GM23248 (cell line): ENCODE data around the gene FHOD3. TPM values are rescaled to one million over a fixed set of nuclear protein-coding genes. Genes with fewer than 3 reads are reported as not detected.

Source experiments
- DNase-seq: peaks from one replicate; pipeline ENCODE4 v3.0.0-alpha.2; 2015
- H2AFZ ChIP-seq: fragments of 200-600 bp; sonication (generic); 2 replicates; pipeline ENCODE4 v1.6.1; 2016; ENCODE audit warnings: antibody characterized with exemption
- H3F3A ChIP-seq: fragments of 200-600 bp; sonication (generic); 2 replicates; pipeline ENCODE4 v1.6.1; 2016; ENCODE audit warnings: mild to moderate bottlenecking, antibody characterized with exemption, mixed run types; ENCODE audit not compliant: insufficient read depth
- H3K27ac ChIP-seq: fragments of 200-600 bp; sonication (generic); 2 replicates; pipeline ENCODE4 v1.5.1; 2016; ENCODE audit warnings: mild to moderate bottlenecking
- H3K27me3 ChIP-seq: fragments of 200-600 bp; sonication (generic); replicated peaks from 2 replicates; pipeline ENCODE4 v1.6.1; 2016; ENCODE audit warnings: mild to moderate bottlenecking; ENCODE audit not compliant: insufficient read depth
- H3K36me3 ChIP-seq: fragments of 200-600 bp; sonication (generic); 2 replicates; pipeline ENCODE4 v1.6.1; 2016; ENCODE audit warnings: low read depth, mild to moderate bottlenecking
- H3K4me1 ChIP-seq: fragments of 200-600 bp; sonication (generic); 2 replicates; pipeline ENCODE4 v1.6.1; 2016; ENCODE audit warnings: mild to moderate bottlenecking; ENCODE audit not compliant: insufficient read depth
- H3K4me2 ChIP-seq: fragments of 200-600 bp; sonication (generic); one replicate; pipeline ENCODE4 v1.6.1; 2016; ENCODE audit warnings: mild to moderate bottlenecking; ENCODE audit not compliant: unreplicated experiment
- H3K4me3 ChIP-seq: fragments of 200-600 bp; sonication (generic); 2 replicates; pipeline ENCODE4 v1.5.1; 2016; ENCODE audit warnings: mild to moderate bottlenecking
- H3K79me2 ChIP-seq: fragments of 200-600 bp; sonication (generic); 2 replicates; pipeline ENCODE4 v1.6.1; 2016; ENCODE audit warnings: mild to moderate bottlenecking; ENCODE audit not compliant: insufficient read depth
- H3K9ac ChIP-seq: fragments of 200-600 bp; sonication (generic); 2 replicates; pipeline ENCODE4 v1.6.1; 2016; ENCODE audit warnings: mild to moderate bottlenecking
- H3K9me2 ChIP-seq: fragments of 200-600 bp; sonication (generic); 2 replicates; pipeline ENCODE4 v1.6.1; 2016; ENCODE audit warnings: mixed run types, mild to moderate bottlenecking, moderate library complexity; ENCODE audit not compliant: insufficient read depth
- H3K9me3 ChIP-seq: fragments of 200-600 bp; sonication (generic); one replicate; pipeline ENCODE4 v1.6.1; 2017; ENCODE audit warnings: low read depth
- H4K20me1 ChIP-seq: fragments of 200-600 bp; sonication (generic); 2 replicates; pipeline ENCODE4 v1.6.0; 2016; ENCODE audit not compliant: insufficient read depth
- EZH2 ChIP-seq: fragments of 200-600 bp; sonication (generic); IDR thresholded peaks from 2 replicates; pipeline ENCODE4 v1.6.1; 2018; ENCODE audit warnings: antibody characterized with exemption, mild to moderate bottlenecking; ENCODE audit not compliant: insufficient read depth, poor library complexity, severe bottlenecking
- EZH2phosphoT487 ChIP-seq: fragments of 200-600 bp; sonication (generic); IDR thresholded peaks from 2 replicates; pipeline ENCODE4 v1.6.1; 2018; ENCODE audit warnings: antibody characterized with exemption, moderate library complexity, mild to moderate bottlenecking, low read depth; ENCODE audit not compliant: insufficient read depth
- WGBS, 2 experiments: methylation state at CpG; one replicate each; pipeline ENCODE4 v1.1.6; 2015 to 2017; ENCODE audit warnings: low lambda C conversion rate in 2 of 2, low coverage in 1 of 2; ENCODE audit errors: missing lambda C conversion rate in 2 of 2; 5-methylcytosine and 5-hydroxymethylcytosine counted together
- in situ Hi-C: fragments of 300-500 bp; cut with MboI; formaldehyde crosslinking; loops from 2 replicates; pipeline ENCODE4 v1.15.0; 2020
- polyA plus RNA-seq: library from polyadenylated mRNA; unstranded; fragments of >200 nt; fragmentation: Nextera tagmentation; extraction: Ambion mirVana; gene quantifications from 2 replicates; pipeline ENCODE4 v1.2.1, GENCODE V29; 2016
- total RNA-seq: library from RNA; depleted of rRNA; stranded (reverse); fragments of >200 nt; shearing (Covaris generic); gene quantifications from 2 replicates; pipeline ENCODE4 v1.2.3, GENCODE V29; 2014

FHOD3 gene
- total and polyA plus RNA-seq, 2 experiments from 2014 or later = 1.6 to 10.1 TPM

GRCh38 chr18:36436387-36436786, 138.9 kb downstream of the FHOD3 start:
- in situ Hi-C loops = no loop called here
- no peaks in the 10 kb centered on the region for H3K79me2 ChIP-seq
- H3K9ac ChIP-seq = no peak overlapping the region
- H4K20me1 ChIP-seq = no peaks in the 10 kb centered on the region
- H3K27ac ChIP-seq = no peak overlapping the region
- peaks cover 26% of the 10 kb centered on the region for H3F3A ChIP-seq
- DNase-seq = no peak
- no peak overlapping the region for H3K4me3 ChIP-seq
- no peaks in the 10 kb centered on the region for H3K36me3 ChIP-seq
- H3K4me2 ChIP-seq = no peak overlapping the region
- H3K4me1 ChIP-seq = peaks cover 24% of the 10 kb centered on the region
- TF ChIP-seq EZH2 = no peak
- no peak for TF ChIP-seq EZH2phosphoT487
- WGBS, 2 experiments = 97% methylated on average over 5 of the region's 5 CpGs
- H3K9me3 ChIP-seq = no peaks in the 10 kb centered on the region
- no peaks in the 10 kb centered on the region for H3K9me2 ChIP-seq
- H3K27me3 ChIP-seq = no peaks in the 10 kb centered on the region
- no peak overlapping the region for H2AFZ ChIP-seq

- no peaks in the 10 kb centered on the region for H3K9me3 ChIP-seq
- no peaks in the 10 kb centered on the region for H3K36me3 ChIP-seq
- H3K79me2 ChIP-seq = 0 out of 2 replicates have a peak, but pooled peaks cover 12% of the 10 kb centered on the region
- no peaks in the 10 kb centered on the region for H3K27me3 ChIP-seq
- H2AFZ ChIP-seq = no peak overlapping the region
- no peak for TF ChIP-seq EZH2phosphoT487
- no peak for TF ChIP-seq EZH2
- no peaks in the 10 kb centered on the region for H3K9me2 ChIP-seq
- WGBS, 2 experiments = 51% methylated on average over 2 of the region's 2 CpGs
- no peak overlapping the region for H3K9ac ChIP-seq
- in situ Hi-C loops = no loop called here
- H4K20me1 ChIP-seq = no peaks in the 10 kb centered on the region
- H3K4me2 ChIP-seq = peak overlapping the region; percentile 76
- H3K27ac ChIP-seq = peak overlapping the region; percentile 76
- H3K4me1 ChIP-seq = peaks cover 40% of the 10 kb centered on the region
- H3F3A ChIP-seq = peaks cover 46% of the 10 kb centered on the region
- no peak overlapping the region for H3K4me3 ChIP-seq
- DNase-seq = peak; percentile 53
These were observed 143.1 kb downstream of the FHOD3 start for GRCh38 chr18:36440614-36441013.

GRCh38 chr18:36441426-36442240, 144.1 kb downstream of the FHOD3 start:
- H3K36me3 ChIP-seq = no peaks in the 10 kb centered on the region
- peak overlapping the region; percentile 76 for H3K4me2 ChIP-seq
- H3K4me3 ChIP-seq = peak overlapping the region; percentile 34
- DNase-seq = peak; percentile 79
- no peak for TF ChIP-seq EZH2phosphoT487
- TF ChIP-seq EZH2 = no peak
- no peaks in the 10 kb centered on the region for H3K9me2 ChIP-seq
- in situ Hi-C loops = no loop called here
- H4K20me1 ChIP-seq = no peaks in the 10 kb centered on the region
- peak overlapping the region; percentile 76 for H3K27ac ChIP-seq
- H3K27me3 ChIP-seq = no peaks in the 10 kb centered on the region
- H3K9me3 ChIP-seq = no peaks in the 10 kb centered on the region
- H3F3A ChIP-seq = peaks cover 46% of the 10 kb centered on the region
- WGBS, 2 experiments = 11 to 12% methylated on average over 9 of the region's 9 CpGs
- peak overlapping the region; percentile 29; the same call in 1 of the 2 replicates for H2AFZ ChIP-seq
- H3K9ac ChIP-seq = peak overlapping the region; percentile 58
- peaks cover 40% of the 10 kb centered on the region for H3K4me1 ChIP-seq
- 0 out of 2 replicates have a peak, but pooled peaks cover 12% of the 10 kb centered on the region for H3K79me2 ChIP-seq

- no peaks in the 10 kb centered on the region for H3K9me2 ChIP-seq
- H2AFZ ChIP-seq = no peak overlapping the region
- DNase-seq = no peak
- H3F3A ChIP-seq = peaks cover 46% of the 10 kb centered on the region
- H3K36me3 ChIP-seq = no peaks in the 10 kb centered on the region
- peak overlapping the region; percentile 76 for H3K27ac ChIP-seq
- H3K79me2 ChIP-seq = 0 out of 2 replicates have a peak, but pooled peaks cover 12% of the 10 kb centered on the region
- no peaks in the 10 kb centered on the region for H4K20me1 ChIP-seq
- no peaks in the 10 kb centered on the region for H3K27me3 ChIP-seq
- no peaks in the 10 kb centered on the region for H3K9me3 ChIP-seq
- peak overlapping the region; percentile 76 for H3K4me2 ChIP-seq
- TF ChIP-seq EZH2 = no peak
- no peak for TF ChIP-seq EZH2phosphoT487
- no peak overlapping the region for H3K4me3 ChIP-seq
- in situ Hi-C loops = no loop called here
- 71 to 72% methylated on average over 3 of the region's 3 CpGs for WGBS, 2 experiments
- peaks cover 40% of the 10 kb centered on the region for H3K4me1 ChIP-seq
- no peak overlapping the region for H3K9ac ChIP-seq
These were observed 145.2 kb downstream of the FHOD3 start for GRCh38 chr18:36442717-36443116.
